Adrenal gland (tissue), 5 donors: ENCODE measurements around the gene RGS12.

ENCODE experiments used
- CTCF ChIP-seq, 6 experiments: fragments of 450-650 bp in 4 of 6; fragments of 200-600 bp in 2 of 6; sonication (generic) in 1 of 6; IDR thresholded peaks; 1 replicate in 5 of 6; 2 replicates in 1 of 6; pipeline versions ENCODE4 v1.5.1 to v1.8.0; 2016 to 2021; ENCODE audit warnings: antibody characterized with exemption in 6 of 6, mild to moderate bottlenecking in 2 of 6, moderate library complexity in 1 of 6
- POLR2A ChIP-seq, 2 donors: fragments of 450-650 bp; IDR thresholded peaks; one replicate each; pipeline ENCODE4 v1.6.1; 2017; ENCODE audit warnings: antibody characterized with exemption in 2 of 2, mild to moderate bottlenecking in 2 of 2, moderate library complexity in 1 of 2
- donor health status: DM: no; HTN: no; CAD: no.

DNA sequence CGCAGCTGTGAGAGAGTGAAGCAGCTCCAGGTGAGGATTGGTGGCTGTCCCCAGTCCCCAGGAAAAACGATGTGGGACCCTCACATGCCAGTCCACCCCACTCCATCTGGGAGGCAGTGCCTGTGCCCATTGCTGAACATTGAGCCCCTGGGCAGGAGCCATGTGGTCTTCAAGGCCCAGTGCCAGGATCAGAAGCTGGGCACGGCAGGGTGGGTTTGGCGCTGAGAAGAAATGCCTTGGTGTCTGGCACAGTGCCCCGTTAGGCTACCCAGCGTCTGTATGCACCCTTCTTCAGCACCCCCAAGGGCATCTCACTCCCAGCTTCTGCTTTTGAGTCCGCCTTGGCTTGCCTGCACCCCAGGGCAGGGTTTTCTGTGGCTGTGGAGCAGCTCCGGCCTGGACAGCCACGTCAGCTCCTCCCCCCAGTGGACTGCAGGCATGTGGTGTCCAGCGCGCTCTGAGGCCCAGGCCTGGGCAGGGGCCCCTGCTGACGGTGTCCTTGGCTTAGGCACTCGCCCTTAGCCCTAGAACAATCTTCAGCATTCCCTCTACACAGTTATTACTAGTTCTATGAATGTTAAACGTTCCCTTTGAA is 28.6 kb downstream of the RGS12 start:
- TF ChIP-seq CTCF (IDR thresholded peaks at IDR 0.05) = no peak
- TF ChIP-seq POLR2A (IDR thresholded peaks at IDR 0.05) = no peak
